Activated CD8-positive, alpha-beta memory T cell treated with anti-CD3 and anti-CD28 coated beads, Interleukin-2, amount 50 U/mL, for 1 hour (primary cell): ENCODE results near the gene SLC12A9.
A peak's percentile ranks its signal among the peaks of the same experiment; 100 is the strongest.
"Not testable (repeated sequence)": the region's sequence is repeated elsewhere in the genome, so short reads cannot be mapped to it uniquely, and the experiment has no call there.

Source experiments
- DNase-seq: peaks from one replicate; pipeline ENCODE4 v3.0.0-alpha.2; 2020; ENCODE audit errors: extremely low read depth

Gene SLC12A9, protein sequence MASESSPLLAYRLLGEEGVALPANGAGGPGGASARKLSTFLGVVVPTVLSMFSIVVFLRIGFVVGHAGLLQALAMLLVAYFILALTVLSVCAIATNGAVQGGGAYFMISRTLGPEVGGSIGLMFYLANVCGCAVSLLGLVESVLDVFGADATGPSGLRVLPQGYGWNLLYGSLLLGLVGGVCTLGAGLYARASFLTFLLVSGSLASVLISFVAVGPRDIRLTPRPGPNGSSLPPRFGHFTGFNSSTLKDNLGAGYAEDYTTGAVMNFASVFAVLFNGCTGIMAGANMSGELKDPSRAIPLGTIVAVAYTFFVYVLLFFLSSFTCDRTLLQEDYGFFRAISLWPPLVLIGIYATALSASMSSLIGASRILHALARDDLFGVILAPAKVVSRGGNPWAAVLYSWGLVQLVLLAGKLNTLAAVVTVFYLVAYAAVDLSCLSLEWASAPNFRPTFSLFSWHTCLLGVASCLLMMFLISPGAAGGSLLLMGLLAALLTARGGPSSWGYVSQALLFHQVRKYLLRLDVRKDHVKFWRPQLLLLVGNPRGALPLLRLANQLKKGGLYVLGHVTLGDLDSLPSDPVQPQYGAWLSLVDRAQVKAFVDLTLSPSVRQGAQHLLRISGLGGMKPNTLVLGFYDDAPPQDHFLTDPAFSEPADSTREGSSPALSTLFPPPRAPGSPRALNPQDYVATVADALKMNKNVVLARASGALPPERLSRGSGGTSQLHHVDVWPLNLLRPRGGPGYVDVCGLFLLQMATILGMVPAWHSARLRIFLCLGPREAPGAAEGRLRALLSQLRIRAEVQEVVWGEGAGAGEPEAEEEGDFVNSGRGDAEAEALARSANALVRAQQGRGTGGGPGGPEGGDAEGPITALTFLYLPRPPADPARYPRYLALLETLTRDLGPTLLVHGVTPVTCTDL

GRCh38 chr7:100852048-100852872, at the start of gene SLC12A9:
Gene SLC12A9 (plus strand): TSS chr7:100852713. CDS start chr7:100854198, 1,485 bp downstream.
- peak; percentile 52 for DNase-seq

DNA sequence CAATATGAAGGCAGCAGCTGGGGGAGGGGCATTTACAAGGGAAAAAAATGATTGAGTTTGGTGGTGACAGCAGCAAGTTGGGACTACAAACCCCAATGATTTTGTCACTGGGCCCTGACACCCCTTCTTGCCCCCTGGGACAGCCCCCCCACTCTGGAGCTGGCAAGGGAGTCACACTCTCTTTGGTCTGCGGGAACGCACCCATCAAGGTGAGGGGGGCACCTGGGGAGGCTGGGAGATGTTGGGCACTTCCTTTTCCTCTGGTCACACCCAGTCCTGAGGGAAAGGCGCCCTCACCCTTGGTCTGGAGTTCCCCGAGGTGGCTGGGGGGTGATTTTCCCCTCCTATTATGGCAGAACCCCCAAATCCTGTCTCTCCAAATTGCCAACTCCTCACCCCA, 49.6 kb upstream of the SLC12A9 start:
- DNase-seq: no peak

DNA sequence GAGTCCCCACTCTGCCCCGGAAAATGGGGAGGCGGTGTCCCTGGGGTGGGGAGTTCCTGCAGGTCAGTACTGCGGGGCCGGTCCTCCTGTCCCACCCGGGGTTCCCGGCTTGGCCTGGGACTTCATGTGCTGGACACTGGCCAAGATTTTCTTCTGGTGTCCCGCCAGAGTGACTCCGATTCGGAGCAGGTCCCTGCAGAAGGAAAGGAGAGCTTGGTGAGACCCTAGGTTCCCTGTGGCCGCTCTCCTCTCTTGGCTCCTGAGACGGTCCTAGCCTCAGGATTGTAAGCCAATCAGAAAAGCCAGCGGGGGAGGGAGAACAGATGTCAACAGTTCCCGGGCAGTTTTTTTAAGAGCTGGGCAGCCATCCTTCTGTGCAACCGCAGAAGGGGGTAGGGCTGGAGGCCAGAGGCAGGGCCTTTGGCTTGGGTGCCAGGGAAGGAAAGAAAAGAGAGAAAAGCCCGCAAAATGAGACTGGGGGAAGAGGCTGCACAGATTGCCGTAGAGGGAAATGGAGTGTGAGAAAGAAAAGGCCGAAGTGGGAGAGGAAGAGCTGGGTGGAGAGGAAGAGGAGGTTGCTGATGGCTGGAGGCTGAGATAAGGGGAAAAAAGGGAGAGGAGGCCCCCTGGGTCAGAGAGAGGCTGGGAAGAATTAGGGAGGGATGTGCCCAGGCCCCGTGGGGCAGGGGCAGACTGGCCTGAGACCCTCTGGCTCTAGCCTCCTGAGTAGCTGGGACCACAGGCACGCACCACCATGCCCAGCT, 48.9 kb upstream of the SLC12A9 start:
- DNase-seq: no peak

GRCh38 chr7:100804681-100805431, 47.7 kb upstream of the SLC12A9 start:
- no peak for DNase-seq

GRCh38 chr7:100806276-100806675, 46.2 kb upstream of the SLC12A9 start:
- no peak for DNase-seq

- DNase-seq: not testable (repeated sequence)
These were observed 45.6 kb upstream of the SLC12A9 start for GRCh38 chr7:100806883-100807282.

- DNase-seq: no peak
These were observed 44.1 kb upstream of the SLC12A9 start for GRCh38 chr7:100808354-100808875.

DNA sequence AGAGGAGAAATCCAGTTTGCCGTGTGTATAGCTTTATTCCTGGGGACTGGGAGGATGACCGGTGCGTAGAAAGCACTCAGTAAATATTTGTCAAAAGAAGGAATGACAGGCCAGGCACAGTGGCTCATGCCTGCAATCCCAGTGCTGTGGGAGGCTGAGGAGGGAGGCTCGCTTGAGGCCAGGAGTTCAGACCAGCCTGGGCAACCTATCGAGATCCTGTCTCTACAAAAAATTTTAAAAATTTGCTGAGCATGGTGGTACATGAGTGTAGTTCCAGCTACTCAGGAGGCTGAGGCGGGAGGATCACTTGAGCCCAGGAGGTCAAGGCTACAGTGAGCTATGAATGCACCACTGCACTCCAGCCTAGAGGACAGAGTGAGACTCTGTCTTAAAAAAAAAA, 41.0 kb upstream of the SLC12A9 start:
- no peak for DNase-seq

DNA sequence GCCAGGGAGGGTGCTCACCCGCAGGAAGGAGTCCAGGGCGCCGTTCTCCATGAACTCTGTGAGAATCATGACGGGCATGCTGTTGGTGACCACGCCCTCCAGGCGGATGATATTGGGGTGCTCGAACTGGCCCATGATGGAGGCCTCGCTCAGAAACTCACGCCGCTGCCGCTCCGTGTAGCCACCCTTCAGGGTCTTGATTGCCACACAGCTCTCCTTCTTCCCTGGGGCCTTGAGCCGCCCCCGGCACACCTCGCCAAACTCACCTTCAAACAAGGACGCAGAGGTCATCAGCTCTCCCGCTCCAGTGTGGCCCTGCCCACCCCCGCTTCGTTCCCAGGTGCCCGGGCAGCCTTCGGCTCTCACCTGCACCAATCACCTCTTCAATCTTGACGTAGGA, 39.8 kb upstream of the SLC12A9 start:
- no peak for DNase-seq

- DNase-seq: not testable (repeated sequence)
These were observed 36.0 kb upstream of the SLC12A9 start for GRCh38 chr7:100816515-100816914.

- DNase-seq: no peak
These were observed 35.4 kb upstream of the SLC12A9 start for GRCh38 chr7:100817097-100817496.

DNA sequence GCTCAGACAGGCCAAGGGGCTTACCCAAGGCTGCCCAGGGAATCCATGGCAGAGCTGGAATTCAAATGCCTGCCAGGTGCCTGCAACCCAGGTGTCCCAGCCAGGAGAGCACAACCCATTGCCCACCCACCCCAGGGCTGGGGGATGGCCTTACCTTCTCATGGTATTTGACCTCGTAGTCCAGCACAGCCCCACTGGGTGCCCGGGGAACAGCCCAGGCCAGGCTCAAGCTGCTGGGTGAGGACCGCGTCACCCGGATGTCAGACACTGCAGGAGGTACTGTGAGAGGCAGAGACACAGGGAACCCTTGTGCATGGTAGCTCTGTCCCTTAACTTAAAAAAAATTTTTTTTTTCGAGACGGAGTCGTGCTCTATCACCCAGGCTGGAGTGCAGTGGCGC, 34.1 kb upstream of the SLC12A9 start:
- no peak for DNase-seq

GRCh38 chr7:100818825-100819224, 33.7 kb upstream of the SLC12A9 start:
- no peak for DNase-seq

- no peak for DNase-seq
These were observed 32.9 kb upstream of the SLC12A9 start for GRCh38 chr7:100819586-100819985.

DNA sequence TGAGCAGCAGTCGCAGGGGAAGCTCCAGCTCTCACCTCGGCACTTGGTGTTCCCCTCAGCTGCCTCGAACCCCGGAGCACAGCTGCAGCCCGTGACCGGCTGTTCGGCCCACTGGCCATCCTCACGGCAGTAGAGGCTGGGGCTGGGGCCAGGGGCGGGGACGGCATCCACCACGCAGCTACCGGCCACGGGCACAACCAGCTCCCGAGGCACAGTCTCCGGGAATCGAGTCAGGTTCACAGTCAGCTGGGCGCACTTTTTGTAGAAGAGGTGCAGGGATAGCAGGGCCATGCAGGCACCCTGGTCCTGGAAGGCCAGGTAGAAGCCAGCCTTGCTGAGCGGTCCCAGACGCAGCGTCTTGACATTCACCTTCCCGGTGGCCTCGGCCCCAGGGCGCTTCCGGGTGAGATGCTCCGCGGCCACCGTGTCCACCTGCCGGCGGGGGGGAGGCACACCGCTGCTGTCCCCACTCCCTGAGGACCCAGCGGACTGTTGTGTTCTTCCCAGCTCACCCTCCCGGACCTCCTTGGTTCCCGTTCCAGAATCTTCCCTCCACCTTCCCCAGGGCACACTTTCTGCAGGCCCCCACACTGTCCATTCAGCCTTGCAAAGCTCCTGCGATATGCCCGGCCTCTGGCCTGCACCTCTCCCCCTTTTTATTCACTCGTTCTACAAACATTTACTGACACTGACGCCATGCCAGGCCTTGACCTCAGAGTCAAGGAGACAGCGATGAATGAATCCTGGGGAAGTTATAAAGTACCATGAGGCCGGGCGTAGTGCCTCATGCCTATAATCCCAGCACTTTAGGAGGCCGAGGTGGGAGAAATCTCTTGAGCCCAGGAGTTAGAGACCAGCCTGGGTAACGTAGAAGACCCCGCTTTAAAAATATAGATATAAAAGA, 30.0 kb upstream of the SLC12A9 start:
- DNase-seq: no peak

- DNase-seq: no peak
These were observed 29.4 kb upstream of the SLC12A9 start for GRCh38 chr7:100823140-100823525.

DNA sequence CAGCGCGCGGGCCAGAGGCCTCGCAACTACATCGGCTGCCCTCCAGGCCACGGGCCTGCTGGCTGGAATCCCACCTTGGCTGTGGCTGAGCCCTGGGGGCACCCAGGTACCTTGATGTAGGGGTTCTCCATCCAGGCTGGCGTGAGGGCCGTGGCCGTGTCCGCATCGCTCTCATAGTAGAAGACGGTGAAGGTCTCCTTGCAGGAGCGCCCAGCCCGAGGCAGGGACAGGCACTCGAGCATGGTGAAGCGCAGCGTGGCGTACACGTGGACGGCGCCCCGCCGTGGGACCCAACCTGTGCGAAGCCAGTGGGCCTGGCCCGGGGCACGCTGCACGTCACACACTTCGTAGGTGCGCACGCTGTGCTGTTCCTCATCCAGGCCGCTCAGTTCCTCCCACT, 29.0 kb upstream of the SLC12A9 start:
- DNase-seq: no peak

DNA sequence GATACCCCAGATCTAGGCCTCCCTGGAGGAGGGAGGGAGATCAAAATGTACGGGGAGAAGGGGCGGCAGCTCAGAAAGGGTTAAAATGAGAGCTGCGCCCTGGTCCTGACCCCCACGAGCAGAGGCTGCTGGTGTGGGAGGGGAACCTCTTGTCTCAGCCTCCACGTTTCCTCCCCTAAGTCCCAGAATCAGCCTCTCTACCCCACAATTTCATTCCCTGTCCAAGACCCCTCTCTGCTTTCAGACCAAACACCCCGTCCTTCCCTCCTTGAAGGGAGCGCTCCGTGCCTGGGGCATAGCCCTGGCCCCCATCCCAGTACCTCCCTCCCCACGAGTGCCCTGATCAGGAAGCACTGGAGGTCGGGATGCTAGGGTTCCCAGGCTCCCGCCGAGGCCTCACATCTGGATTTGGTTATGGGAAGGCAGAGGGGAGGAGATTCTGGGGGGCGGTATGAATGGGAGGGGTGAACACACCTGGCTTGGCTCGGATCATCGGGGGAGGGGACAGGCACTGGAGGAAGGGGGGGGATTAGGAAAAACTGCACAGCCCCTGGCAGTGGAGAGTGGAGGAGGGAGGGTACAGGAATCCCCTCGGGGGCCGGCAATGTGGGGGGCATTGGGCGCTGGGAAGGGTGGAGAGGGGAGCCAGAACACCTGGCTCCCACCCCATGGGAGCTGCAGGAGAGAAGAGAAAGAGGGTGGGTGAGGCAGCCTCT, 27.9 kb upstream of the SLC12A9 start:
- no peak for DNase-seq
